SK-N-SH (cell line): ENCODE results near the gene CCR5. TPM values are rescaled to one million over a fixed set of nuclear protein-coding genes. Genes with fewer than 3 reads are reported as not detected.

Experiments
- CTCF ChIA-PET: fragments of 300-600, 350-600 bp; formaldehyde crosslinking; extraction: SDS; loops from one replicate; lab custom pipeline; 2021; lab: Yijun Ruan, JAX
- POLR2A ChIA-PET: fragments of 350-600 bp; sonication (Branson Sonifier 250); formaldehyde crosslinking; extraction: SDS; loops from one replicate; lab custom pipeline; 2020; ENCODE audit warnings: antibody characterized with exemption, inconsistent platforms; lab: Yijun Ruan, JAX
- DNase-seq: peaks from one replicate; pipeline ENCODE4 v3.0.0; 2012
- H2AFZ ChIP-seq: fragments of 200-600 bp; sonication (generic); 2 replicates; pipeline ENCODE4 v1.8.1; 2016; ENCODE audit warnings: antibody characterized with exemption, mild to moderate bottlenecking, low read depth
- H3F3A ChIP-seq: fragments of 200-600 bp; sonication (generic); replicated peaks from 2 replicates; pipeline ENCODE3; 2016; ENCODE audit warnings: antibody characterized with exemption, mild to moderate bottlenecking; ENCODE audit not compliant: insufficient read depth
- H3K27ac ChIP-seq, 2 experiments: fragments of 200-500 bp in 1 of 2; fragments of 200-600 bp in 1 of 2; sonication (Bioruptor generic) in 1 of 2; sonication (generic), shearing (Covaris generic) in 1 of 2; 2 replicates each; pipeline versions ENCODE4 v1.5.1 to v1.6.1; 2014 to 2016; ENCODE audit warnings: low read depth in 2 of 2, inconsistent platforms in 1 of 2, low read length in 1 of 2, mild to moderate bottlenecking in 1 of 2, mixed read lengths in 1 of 2
- H3K27me3 ChIP-seq: fragments of 200-600 bp; sonication (generic), shearing (Covaris generic); 2 replicates; pipeline ENCODE4 v1.6.1; 2016; ENCODE audit warnings: mixed run types; ENCODE audit not compliant: insufficient read depth
- H3K36me3 ChIP-seq, 2 experiments: fragments of 200-500 bp in 1 of 2; fragments of 200-600 bp in 1 of 2; sonication (Bioruptor generic) in 1 of 2; sonication (generic) in 1 of 2; replicated peaks in 1 of 2; 2 replicates each; pipeline versions ENCODE3 to v1.5.1; 2014 to 2016; ENCODE audit warnings: low read length in 1 of 2, mild to moderate bottlenecking in 1 of 2; ENCODE audit not compliant: insufficient read depth in 2 of 2, control insufficient read depth in 1 of 2
- H3K4me1 ChIP-seq, 2 experiments: fragments of 200-500 bp in 1 of 2; fragments of 200-600 bp in 1 of 2; sonication (Bioruptor generic) in 1 of 2; sonication (generic), shearing (Covaris generic) in 1 of 2; 2 replicates each; pipeline versions ENCODE4 v1.5.1 to v1.6.1; 2014 to 2016; ENCODE audit warnings: low read depth in 1 of 2, low read length in 1 of 2, mixed run types in 1 of 2; ENCODE audit not compliant: insufficient read depth in 2 of 2, control insufficient read depth in 1 of 2
- H3K4me2 ChIP-seq: fragments of 200-600 bp; sonication (generic), shearing (Covaris generic); 2 replicates; pipeline ENCODE4 v1.6.1; 2017; ENCODE audit warnings: mixed run types
- H3K4me3 ChIP-seq, 2 experiments: fragments of 200-500 bp in 1 of 2; fragments of 200-600 bp in 1 of 2; sonication (Bioruptor generic) in 1 of 2; sonication (generic), shearing (Covaris generic) in 1 of 2; 2 replicates each; pipeline versions ENCODE4 v1.5.1 to v1.8.1; 2014 to 2016; ENCODE audit warnings: low read depth in 2 of 2, inconsistent platforms in 1 of 2, low read length in 1 of 2, mild to moderate bottlenecking in 1 of 2, mixed read lengths in 1 of 2, moderate library complexity in 1 of 2
- H3K79me2 ChIP-seq: fragments of 200-600 bp; sonication (generic); 2 replicates; pipeline ENCODE4 v1.8.1; 2017; ENCODE audit warnings: mild to moderate bottlenecking; ENCODE audit not compliant: insufficient read depth
- H3K9ac ChIP-seq: fragments of 200-600 bp; sonication (generic); 2 replicates; pipeline ENCODE4 v1.6.1; 2017; ENCODE audit warnings: mixed run types
- H3K9me2 ChIP-seq: fragments of 200-600 bp; sonication (generic); 2 replicates; pipeline ENCODE4 v1.6.1; 2017; ENCODE audit warnings: mixed run types
- H3K9me3 ChIP-seq: fragments of 200-600 bp; sonication (generic); 2 replicates; pipeline ENCODE4 v1.6.1; 2017; ENCODE audit warnings: mixed run types, mild to moderate bottlenecking, moderate library complexity
- H4K20me1 ChIP-seq: fragments of 200-600 bp; sonication (generic); 2 replicates; pipeline ENCODE4 v1.6.1; 2017; ENCODE audit warnings: mild to moderate bottlenecking, mixed run types; ENCODE audit not compliant: insufficient read depth
- CHD2 ChIP-seq: fragments of 150-350 bp; IDR thresholded peaks from 2 replicates; pipeline ENCODE4 v1.6.1; 2018; ENCODE audit warnings: low read length; ENCODE audit not compliant: partially characterized antibody
- EZH2phosphoT487 ChIP-seq: fragments of 200-600 bp; sonication (generic); IDR thresholded peaks from 2 replicates; pipeline ENCODE4 v1.6.1; 2017; ENCODE audit warnings: low read depth, mixed run types, mild to moderate bottlenecking, antibody characterized with exemption, moderate library complexity, borderline replicate concordance
- FOXM1 ChIP-seq: IDR thresholded peaks from 2 replicates; pipeline ENCODE4 v1.4.0; 2012; ENCODE audit warnings: low read depth, mild to moderate bottlenecking
- NFIC ChIP-seq: IDR thresholded peaks from 2 replicates; pipeline ENCODE4 v1.4.0; 2012; ENCODE audit warnings: borderline replicate concordance
- NRF1 ChIP-seq: IDR thresholded peaks from 2 replicates; pipeline ENCODE4 v1.6.1; 2012; ENCODE audit warnings: low read depth, mild to moderate bottlenecking, low read length
- TAF1 ChIP-seq: IDR thresholded peaks from 2 replicates; pipeline ENCODE4 v1.6.1; 2012; ENCODE audit warnings: low read depth, mild to moderate bottlenecking, low read length, moderate library complexity, borderline replicate concordance
- WGBS: methylation state at CpG from one replicate; pipeline ENCODE4 v1.1.6; 2017; ENCODE audit warnings: low lambda C conversion rate; 5-methylcytosine and 5-hydroxymethylcytosine counted together
- polyA plus RNA-seq, 3 experiments: library from polyadenylated mRNA; depleted of rRNA; stranded (reverse); fragments of >200 nt; gene quantifications; 2 replicates each; pipeline ENCODE4 v1.2.3, GENCODE V29; 2012
- TF ChIP-seq, protein P1 (sequence below): IDR thresholded peaks from 2 replicates; pipeline ENCODE4 v1.4.0; 2012; ENCODE audit warnings: low read depth, borderline replicate concordance
- TF ChIP-seq, protein P2 (sequence below): IDR thresholded peaks from 2 replicates; pipeline ENCODE4 v1.6.1; 2012; ENCODE audit warnings: mild to moderate bottlenecking, low read depth, low read length, moderate library complexity
- TF ChIP-seq, protein P3 (sequence below): fragments of 200-600 bp; sonication (generic); IDR thresholded peaks from 2 replicates; pipeline ENCODE4 v1.6.1; 2017; ENCODE audit warnings: antibody characterized with exemption, mild to moderate bottlenecking, moderate library complexity
- TF ChIP-seq, protein P4 (sequence below): fragments of 150-350 bp; IDR thresholded peaks from 2 replicates; pipeline ENCODE4 v1.6.1; 2017; ENCODE audit warnings: antibody characterized with exemption, low read length, low read depth, borderline replicate concordance
- TF ChIP-seq, protein P5 (sequence below): fragments of 150-350 bp; IDR thresholded peaks from 2 replicates; pipeline ENCODE4 v1.6.1; 2016; ENCODE audit warnings: mild to moderate bottlenecking, low read depth, low read length

CCR5 gene
- not detected in 2 replicates for polyA plus RNA-seq (2012; rRNA removed)
- polyA plus RNA-seq (2012; cell fraction: cytosol; rRNA removed), result not detected in 2 replicates
- not detected in 2 replicates for polyA plus RNA-seq (2012; cell fraction: nucleus; rRNA removed)

DNA sequence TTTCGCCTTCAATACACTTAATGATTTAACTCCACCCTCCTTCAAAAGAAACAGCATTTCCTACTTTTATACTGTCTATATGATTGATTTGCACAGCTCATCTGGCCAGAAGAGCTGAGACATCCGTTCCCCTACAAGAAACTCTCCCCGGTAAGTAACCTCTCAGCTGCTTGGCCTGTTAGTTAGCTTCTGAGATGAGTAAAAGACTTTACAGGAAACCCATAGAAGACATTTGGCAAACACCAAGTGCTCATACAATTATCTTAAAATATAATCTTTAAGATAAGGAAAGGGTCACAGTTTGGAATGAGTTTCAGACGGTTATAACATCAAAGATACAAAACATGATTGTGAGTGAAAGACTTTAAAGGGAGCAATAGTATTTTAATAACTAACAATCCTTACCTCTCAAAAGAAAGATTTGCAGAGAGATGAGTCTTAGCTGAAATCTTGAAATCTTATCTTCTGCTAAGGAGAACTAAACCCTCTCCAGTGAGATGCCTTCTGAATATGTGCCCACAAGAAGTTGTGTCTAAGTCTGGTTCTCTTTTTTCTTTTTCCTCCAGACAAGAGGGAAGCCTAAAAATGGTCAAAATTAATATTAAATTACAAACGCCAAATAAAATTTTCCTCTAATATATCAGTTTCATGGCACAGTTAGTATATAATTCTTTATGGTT lies at the start of gene CCR5:
Gene CCR5, plus strand, starts transcription at position 108 of the 680 bp plus-strand sequence. CDS start 1,957 bp downstream, outside the sequence.
- CTCF ChIA-PET, result interaction anchor here (1.3 kb wide), 2 partner anchors 36 to 79 kb away, joined by 3 to 4 read pairs; partner anchors contain the start of genes CCR5AS and CCRL2
- DNase-seq, result no peak

More for the DNA sequence above, at the start of gene CCR5:
- Histone ChIP-seq H3K9ac (no peak within 1 kb of the TSS), H3K27me3 (peaks cover 40% of the 10 kb centered on the region), H3K9me3 (no peaks in the 10 kb centered on the region), H3K9me2 (no peaks in the 10 kb centered on the region), H3K79me2 (no peaks in the 10 kb centered on the region), H4K20me1 (no peaks in the 10 kb centered on the region), H3K4me2 (no peak within 1 kb of the TSS), H3F3A (peaks cover 3% of the 10 kb centered on the region), H3K4me3 (no peak within 1 kb of the TSS), H2AFZ (no peak within 1 kb of the TSS), H3K27ac (no peak within 1 kb of the TSS), H3K4me1 (no peaks in the 10 kb centered on the region), H3K36me3 (no peaks in the 10 kb centered on the region)
- 11% methylated on average over 5 of the region's 5 CpGs for WGBS
- POLR2A ChIA-PET, result no interaction called here
- TF ChIP-seq, protein P1, sequence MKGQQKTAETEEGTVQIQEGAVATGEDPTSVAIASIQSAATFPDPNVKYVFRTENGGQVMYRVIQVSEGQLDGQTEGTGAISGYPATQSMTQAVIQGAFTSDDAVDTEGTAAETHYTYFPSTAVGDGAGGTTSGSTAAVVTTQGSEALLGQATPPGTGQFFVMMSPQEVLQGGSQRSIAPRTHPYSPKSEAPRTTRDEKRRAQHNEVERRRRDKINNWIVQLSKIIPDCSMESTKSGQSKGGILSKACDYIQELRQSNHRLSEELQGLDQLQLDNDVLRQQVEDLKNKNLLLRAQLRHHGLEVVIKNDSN, result no peak
- no peak for TF ChIP-seq TAF1
- no peak for TF ChIP-seq EZH2phosphoT487
- TF ChIP-seq FOXM1, result no peak
- TF ChIP-seq, protein P2, sequence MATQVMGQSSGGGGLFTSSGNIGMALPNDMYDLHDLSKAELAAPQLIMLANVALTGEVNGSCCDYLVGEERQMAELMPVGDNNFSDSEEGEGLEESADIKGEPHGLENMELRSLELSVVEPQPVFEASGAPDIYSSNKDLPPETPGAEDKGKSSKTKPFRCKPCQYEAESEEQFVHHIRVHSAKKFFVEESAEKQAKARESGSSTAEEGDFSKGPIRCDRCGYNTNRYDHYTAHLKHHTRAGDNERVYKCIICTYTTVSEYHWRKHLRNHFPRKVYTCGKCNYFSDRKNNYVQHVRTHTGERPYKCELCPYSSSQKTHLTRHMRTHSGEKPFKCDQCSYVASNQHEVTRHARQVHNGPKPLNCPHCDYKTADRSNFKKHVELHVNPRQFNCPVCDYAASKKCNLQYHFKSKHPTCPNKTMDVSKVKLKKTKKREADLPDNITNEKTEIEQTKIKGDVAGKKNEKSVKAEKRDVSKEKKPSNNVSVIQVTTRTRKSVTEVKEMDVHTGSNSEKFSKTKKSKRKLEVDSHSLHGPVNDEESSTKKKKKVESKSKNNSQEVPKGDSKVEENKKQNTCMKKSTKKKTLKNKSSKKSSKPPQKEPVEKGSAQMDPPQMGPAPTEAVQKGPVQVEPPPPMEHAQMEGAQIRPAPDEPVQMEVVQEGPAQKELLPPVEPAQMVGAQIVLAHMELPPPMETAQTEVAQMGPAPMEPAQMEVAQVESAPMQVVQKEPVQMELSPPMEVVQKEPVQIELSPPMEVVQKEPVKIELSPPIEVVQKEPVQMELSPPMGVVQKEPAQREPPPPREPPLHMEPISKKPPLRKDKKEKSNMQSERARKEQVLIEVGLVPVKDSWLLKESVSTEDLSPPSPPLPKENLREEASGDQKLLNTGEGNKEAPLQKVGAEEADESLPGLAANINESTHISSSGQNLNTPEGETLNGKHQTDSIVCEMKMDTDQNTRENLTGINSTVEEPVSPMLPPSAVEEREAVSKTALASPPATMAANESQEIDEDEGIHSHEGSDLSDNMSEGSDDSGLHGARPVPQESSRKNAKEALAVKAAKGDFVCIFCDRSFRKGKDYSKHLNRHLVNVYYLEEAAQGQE, result no peak
- TF ChIP-seq NFIC, result no peak
- TF ChIP-seq, protein P3, sequence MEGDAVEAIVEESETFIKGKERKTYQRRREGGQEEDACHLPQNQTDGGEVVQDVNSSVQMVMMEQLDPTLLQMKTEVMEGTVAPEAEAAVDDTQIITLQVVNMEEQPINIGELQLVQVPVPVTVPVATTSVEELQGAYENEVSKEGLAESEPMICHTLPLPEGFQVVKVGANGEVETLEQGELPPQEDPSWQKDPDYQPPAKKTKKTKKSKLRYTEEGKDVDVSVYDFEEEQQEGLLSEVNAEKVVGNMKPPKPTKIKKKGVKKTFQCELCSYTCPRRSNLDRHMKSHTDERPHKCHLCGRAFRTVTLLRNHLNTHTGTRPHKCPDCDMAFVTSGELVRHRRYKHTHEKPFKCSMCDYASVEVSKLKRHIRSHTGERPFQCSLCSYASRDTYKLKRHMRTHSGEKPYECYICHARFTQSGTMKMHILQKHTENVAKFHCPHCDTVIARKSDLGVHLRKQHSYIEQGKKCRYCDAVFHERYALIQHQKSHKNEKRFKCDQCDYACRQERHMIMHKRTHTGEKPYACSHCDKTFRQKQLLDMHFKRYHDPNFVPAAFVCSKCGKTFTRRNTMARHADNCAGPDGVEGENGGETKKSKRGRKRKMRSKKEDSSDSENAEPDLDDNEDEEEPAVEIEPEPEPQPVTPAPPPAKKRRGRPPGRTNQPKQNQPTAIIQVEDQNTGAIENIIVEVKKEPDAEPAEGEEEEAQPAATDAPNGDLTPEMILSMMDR, result no peak
- TF ChIP-seq, protein P4, sequence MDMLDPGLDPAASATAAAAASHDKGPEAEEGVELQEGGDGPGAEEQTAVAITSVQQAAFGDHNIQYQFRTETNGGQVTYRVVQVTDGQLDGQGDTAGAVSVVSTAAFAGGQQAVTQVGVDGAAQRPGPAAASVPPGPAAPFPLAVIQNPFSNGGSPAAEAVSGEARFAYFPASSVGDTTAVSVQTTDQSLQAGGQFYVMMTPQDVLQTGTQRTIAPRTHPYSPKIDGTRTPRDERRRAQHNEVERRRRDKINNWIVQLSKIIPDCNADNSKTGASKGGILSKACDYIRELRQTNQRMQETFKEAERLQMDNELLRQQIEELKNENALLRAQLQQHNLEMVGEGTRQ, result no peak
- no peak for TF ChIP-seq NRF1
- TF ChIP-seq, protein P5, sequence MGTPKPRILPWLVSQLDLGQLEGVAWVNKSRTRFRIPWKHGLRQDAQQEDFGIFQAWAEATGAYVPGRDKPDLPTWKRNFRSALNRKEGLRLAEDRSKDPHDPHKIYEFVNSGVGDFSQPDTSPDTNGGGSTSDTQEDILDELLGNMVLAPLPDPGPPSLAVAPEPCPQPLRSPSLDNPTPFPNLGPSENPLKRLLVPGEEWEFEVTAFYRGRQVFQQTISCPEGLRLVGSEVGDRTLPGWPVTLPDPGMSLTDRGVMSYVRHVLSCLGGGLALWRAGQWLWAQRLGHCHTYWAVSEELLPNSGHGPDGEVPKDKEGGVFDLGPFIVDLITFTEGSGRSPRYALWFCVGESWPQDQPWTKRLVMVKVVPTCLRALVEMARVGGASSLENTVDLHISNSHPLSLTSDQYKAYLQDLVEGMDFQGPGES, result no peak
- TF ChIP-seq CHD2, result no peak
